Occipital lobe (tissue), 2 donors: ENCODE measurements around the gene MIP. TPM values are rescaled to one million over a fixed set of nuclear protein-coding genes. Genes with fewer than 3 reads are reported as not detected.
"Not testable (repeated sequence)": the region's sequence is repeated elsewhere in the genome, so short reads cannot be mapped to it uniquely, and the experiment has no call there.

Experiments
- DNase-seq: peaks from one replicate; lab custom pipeline; 2025; lab: John Stamatoyannopoulos, UW
- total RNA-seq: library from RNA; depleted of rRNA; stranded (reverse); fragments of >200 nt; gene quantifications from one replicate; pipeline ENCODE4 v1.2.3, GENCODE V29; 2014

MIP gene
- total RNA-seq, 1 donor from 2014 or later = 0.62 TPM

DNA sequence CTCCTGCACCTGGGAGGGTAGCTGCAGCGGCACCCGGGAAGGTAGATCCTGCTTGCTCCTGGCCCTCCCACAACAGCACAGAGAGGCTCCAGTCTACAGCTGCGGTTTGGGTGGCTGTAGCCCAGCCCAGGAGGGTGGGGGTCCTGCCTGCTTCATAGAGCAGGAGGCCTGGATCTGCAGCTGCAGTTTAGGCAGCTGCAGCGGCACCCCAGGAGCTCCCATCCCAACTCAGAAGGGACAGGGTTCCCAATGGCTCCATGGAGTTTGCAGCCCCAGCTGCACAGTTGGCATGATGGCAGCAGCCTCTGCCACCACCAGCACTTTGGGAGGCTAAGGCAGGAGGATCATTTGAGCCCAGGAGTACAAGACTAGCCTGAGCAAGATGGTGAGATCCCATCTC is 43.7 kb downstream of the MIP start:
- DNase-seq = no peak

GRCh38 chr12:56408799-56409417 is 45.5 kb downstream of the MIP start:
- DNase-seq = no peak

DNA sequence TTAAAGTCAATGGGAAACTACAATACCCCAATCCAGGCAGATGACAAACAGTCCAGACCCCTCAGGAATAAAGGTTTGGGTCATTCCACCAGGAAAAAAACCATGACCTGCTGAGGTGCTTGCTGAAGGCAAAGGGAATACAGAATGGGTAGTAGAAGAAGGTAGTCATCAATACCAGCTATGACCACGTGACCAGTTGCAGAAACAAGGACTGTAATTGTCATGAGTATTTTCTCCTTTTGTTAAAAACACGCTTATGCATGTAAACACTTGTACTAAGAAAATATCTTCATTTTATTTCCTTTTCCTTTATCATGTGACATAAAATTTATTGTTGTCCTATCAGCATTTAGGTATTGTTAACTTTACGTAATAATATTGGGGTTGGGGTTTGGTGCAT is 50.2 kb downstream of the MIP start:
- DNase-seq = not testable (repeated sequence)

DNA sequence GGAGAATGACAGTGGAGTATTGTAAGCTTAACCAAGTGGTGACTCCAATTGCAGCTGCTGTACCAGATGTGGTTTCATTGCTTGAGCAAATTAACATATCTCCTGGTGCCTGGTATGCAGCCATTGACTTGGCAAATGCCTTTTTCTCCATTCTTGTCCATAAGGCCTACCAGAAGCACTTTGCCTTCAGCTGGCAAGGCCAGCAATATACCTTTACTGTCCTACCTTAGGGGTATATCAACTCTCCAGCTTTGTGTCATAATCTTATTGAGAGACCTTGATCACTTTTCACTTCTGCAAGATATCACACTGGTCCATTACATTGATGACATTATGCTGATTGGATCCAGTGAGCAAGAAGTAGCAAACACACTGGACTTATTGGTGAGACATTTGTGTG is 52.8 kb downstream of the MIP start:
- not testable (repeated sequence) for DNase-seq

DNA sequence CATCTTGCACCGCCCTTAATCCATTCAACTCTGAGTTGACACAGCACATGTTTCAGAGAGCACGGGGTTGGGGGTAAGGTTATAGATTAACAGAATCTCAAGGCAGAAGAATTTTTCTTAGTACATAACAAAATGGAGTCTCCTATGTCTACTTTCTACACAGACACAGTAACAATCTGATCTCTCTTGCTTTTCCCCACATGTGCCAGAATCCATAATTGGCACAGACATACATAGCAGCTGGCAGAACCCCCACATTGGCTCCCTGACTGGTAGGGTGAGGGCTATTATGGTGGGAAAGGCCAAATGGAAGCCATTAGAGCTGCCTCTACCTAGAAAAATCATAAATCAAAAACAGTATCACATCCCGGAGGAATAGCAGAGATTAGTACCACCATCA is 53.3 kb downstream of the MIP start:
- not testable (repeated sequence) for DNase-seq

Other genes with a start within 250 kb of the MIP start
- gene RNF41, start 232.7 kb downstream of the MIP start, total RNA-seq = 78.1 TPM
- 20.1 TPM for gene NABP2, start 230.3 kb downstream of the MIP start, total RNA-seq
- gene SLC39A5, start 224.6 kb downstream of the MIP start, total RNA-seq = not detected
- gene ANKRD52, start 196.3 kb downstream of the MIP start, total RNA-seq = 9.2 TPM
- gene COQ10A, start 187.7 kb downstream of the MIP start, total RNA-seq = 12.9 TPM
- 90.9 TPM for gene CS, start 154.3 kb downstream of the MIP start, total RNA-seq
- gene CNPY2, start 138.7 kb downstream of the MIP start, total RNA-seq = 40.4 TPM
- gene PAN2, start 120.7 kb downstream of the MIP start, total RNA-seq = 29.9 TPM
- not detected for gene IL23A, start 115.8 kb downstream of the MIP start, total RNA-seq
- gene STAT2, start 94.5 kb downstream of the MIP start, total RNA-seq = 84.4 TPM
- gene APOF, start 91.8 kb downstream of the MIP start, total RNA-seq = not detected
- gene TIMELESS, start 5.2 kb downstream of the MIP start, total RNA-seq = 10.9 TPM
- 1.6 TPM for gene SPRYD4, start 13.9 kb upstream of the MIP start, total RNA-seq
- 5.9 TPM for gene GLS2, start 33.5 kb upstream of the MIP start, total RNA-seq
- 3.0 TPM for gene RBMS2, start 67.2 kb upstream of the MIP start, total RNA-seq
- 10.0 TPM for gene BAZ2A, start 175.7 kb upstream of the MIP start, total RNA-seq
- 359 TPM for gene ATP5F1B, start 191.3 kb upstream of the MIP start, total RNA-seq
- gene PTGES3, start 233.6 kb upstream of the MIP start, total RNA-seq = 86.4 TPM